ENCODE data around the gene SLU7. TPM values are rescaled to one million over a fixed set of nuclear protein-coding genes. Genes with fewer than 3 reads are reported as not detected.

The SLU7 gene
- total and polyA plus RNA-seq, 9 of the 15 experiments (the other 6 are each of a cell fraction or from before 2014, with no cell fraction given): 42.1 to 65.7 (median 54.8) TPM

DNA sequence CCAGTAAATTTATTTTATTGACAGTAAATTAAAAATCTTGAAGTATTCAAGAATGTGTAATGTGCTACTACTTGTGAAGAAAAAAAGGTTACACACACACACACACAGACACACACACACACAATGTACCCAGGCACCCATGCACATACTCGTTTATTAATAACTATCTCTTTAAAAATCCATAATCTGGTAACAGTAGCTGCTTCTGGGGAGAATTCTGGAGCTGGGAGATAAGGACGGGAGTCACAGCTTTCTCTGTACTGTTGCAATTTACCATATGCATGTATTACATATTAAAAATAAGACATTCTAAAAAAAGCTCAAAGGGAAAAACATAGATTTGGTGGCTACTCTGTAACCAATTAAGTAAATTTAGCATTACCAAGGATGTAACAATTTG lies 40.6 kb downstream of the SLU7 start (continued):
- TF ChIP-seq PBX2 (CRISPR knock-in tag; IDR thresholded peaks at IDR 0.05; ENCODE audit: low read depth) (no peak), PBX2 (tag; conservative IDR thresholded peaks at IDR 0.05; ENCODE audit: low read depth) (no peak), PCBP1 (IDR thresholded peaks at IDR 0.05; ENCODE audit: low read depth, low read length, poor library complexity, severe bottlenecking) (no peak), PYGO2 (tag; IDR thresholded peaks at IDR 0.05) (no peak), CCAR2 (IDR thresholded peaks at IDR 0.05; ENCODE audit: low read depth, low read length) (no peak), ZNF584 (CRISPR knock-in tag; IDR thresholded peaks at IDR 0.05; ENCODE audit: low read depth) (no peak), ZNF174 (CRISPR knock-in tag; IDR thresholded peaks at IDR 0.05) (no peak), ZNF197 (CRISPR knock-in tag; IDR thresholded peaks at IDR 0.05; ENCODE audit: low read depth) (no peak), ZNF79 (CRISPR knock-in tag; IDR thresholded peaks at IDR 0.05; ENCODE audit: low read depth) (no peak), OTX1 (CRISPR knock-in tag; IDR thresholded peaks at IDR 0.05) (no peak), IRF9 (tag; IDR thresholded peaks at IDR 0.05) (no peak), ZNF830 (CRISPR knock-in tag; IDR thresholded peaks at IDR 0.05) (no peak), CREBBP (IDR thresholded peaks at IDR 0.05; ENCODE audit: low read depth, low read length) (no peak), ZBTB17 (CRISPR knock-in tag; IDR thresholded peaks at IDR 0.05) (no peak), MED1 (CRISPR knock-in tag; IDR thresholded peaks at IDR 0.05; ENCODE audit: borderline replicate concordance) (no peak), TBP (optimal IDR thresholded peaks at IDR 0.05; ENCODE audit: low read depth, low read length) (no peak), HMGN3 (IDR thresholded peaks at IDR 0.05; ENCODE audit: borderline replicate concordance, extremely low read depth, insufficient read length, low read depth, low read length) (no peak), JUND (IDR thresholded peaks at IDR 0.05; ENCODE audit: borderline replicate concordance, low read depth, low read length) (no peak), JUND (tag; IDR thresholded peaks at IDR 0.05; ENCODE audit: borderline replicate concordance, low read depth, low read length) (no peak), THRAP3 (IDR thresholded peaks at IDR 0.05; ENCODE audit: borderline replicate concordance) (no peak), ZNF311 (CRISPR knock-in tag; IDR thresholded peaks at IDR 0.05) (no peak), RBM39 (optimal IDR thresholded peaks at IDR 0.05; ENCODE audit: low read depth, low read length) (no peak), USF1 (CRISPR knock-in tag; IDR thresholded peaks at IDR 0.05) (no peak), ZNF184 (CRISPR knock-in tag; IDR thresholded peaks at IDR 0.05) (no peak)
- TF ChIP-seq, protein P1, sequence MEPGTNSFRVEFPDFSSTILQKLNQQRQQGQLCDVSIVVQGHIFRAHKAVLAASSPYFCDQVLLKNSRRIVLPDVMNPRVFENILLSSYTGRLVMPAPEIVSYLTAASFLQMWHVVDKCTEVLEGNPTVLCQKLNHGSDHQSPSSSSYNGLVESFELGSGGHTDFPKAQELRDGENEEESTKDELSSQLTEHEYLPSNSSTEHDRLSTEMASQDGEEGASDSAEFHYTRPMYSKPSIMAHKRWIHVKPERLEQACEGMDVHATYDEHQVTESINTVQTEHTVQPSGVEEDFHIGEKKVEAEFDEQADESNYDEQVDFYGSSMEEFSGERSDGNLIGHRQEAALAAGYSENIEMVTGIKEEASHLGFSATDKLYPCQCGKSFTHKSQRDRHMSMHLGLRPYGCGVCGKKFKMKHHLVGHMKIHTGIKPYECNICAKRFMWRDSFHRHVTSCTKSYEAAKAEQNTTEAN (CRISPR knock-in tag; IDR thresholded peaks at IDR 0.05): no peak
